DND-41 (cell line): ENCODE data around the gene ELL2.

Experiments used
- ATAC-seq: fragments of 200-7000 bp; cut with Tn5 transposase; 3 replicates; pipeline ENCODE4 v1.9.1; 2021; ENCODE audit warnings: low read depth; ENCODE audit not compliant: insufficient read depth
- DNase-seq: peaks from one replicate; pipeline ENCODE4 v3.0.0-alpha.2; 2020
- H2AFZ ChIP-seq: 2 replicates; pipeline ENCODE4 v1.6.0; 2012; ENCODE audit warnings: low read depth, low read length
- H3K27ac ChIP-seq: 2 replicates; pipeline ENCODE4 v1.5.1; 2012; ENCODE audit warnings: low read length, inconsistent platforms
- H3K27me3 ChIP-seq: fragments of 200-600 bp; sonication (generic); 2 replicates; pipeline ENCODE4 v1.6.0; 2012; ENCODE audit warnings: low read length, mild to moderate bottlenecking, inconsistent platforms; ENCODE audit not compliant: insufficient read depth, poor library complexity
- H3K36me3 ChIP-seq: 2 replicates; pipeline ENCODE4 v1.5.1; 2012; ENCODE audit warnings: low read length, inconsistent platforms; ENCODE audit not compliant: insufficient read depth
- H3K4me1 ChIP-seq: 2 replicates; pipeline ENCODE4 v1.5.1; 2012; ENCODE audit warnings: mild to moderate bottlenecking, low read length; ENCODE audit not compliant: insufficient read depth
- H3K4me2 ChIP-seq: 2 replicates; pipeline ENCODE4 v1.6.0; 2012; ENCODE audit warnings: mild to moderate bottlenecking, moderate library complexity, low read length, inconsistent platforms; ENCODE audit not compliant: insufficient read depth
- H3K4me3 ChIP-seq, 2 experiments: fragments of 200-600 bp in 1 of 2; shearing (Covaris generic) in 1 of 2; 2 replicates each; pipeline ENCODE4 v1.5.1; 2012 to 2016; ENCODE audit warnings: inconsistent platforms in 2 of 2, low read length in 2 of 2, mild to moderate bottlenecking in 2 of 2, low read depth in 1 of 2, moderate library complexity in 1 of 2
- H3K79me2 ChIP-seq: 2 replicates; pipeline ENCODE4 v1.6.0; 2012; ENCODE audit warnings: low read length, inconsistent platforms; ENCODE audit not compliant: insufficient read depth
- H3K9ac ChIP-seq: 2 replicates; pipeline ENCODE4 v1.6.0; 2012; ENCODE audit warnings: low read depth, mild to moderate bottlenecking, inconsistent platforms, low read length, moderate library complexity
- H3K9me3 ChIP-seq: 2 replicates; pipeline ENCODE4 v1.5.1; 2012; ENCODE audit warnings: low read length, moderate library complexity, mild to moderate bottlenecking, inconsistent platforms; ENCODE audit not compliant: insufficient read depth, severe bottlenecking
- H4K20me1 ChIP-seq: 2 replicates; pipeline ENCODE4 v1.6.0; 2012; ENCODE audit warnings: low read length; ENCODE audit not compliant: insufficient read depth
- EZH2 ChIP-seq: IDR thresholded peaks from 3 replicates; pipeline ENCODE4 v1.6.1; 2012; ENCODE audit warnings: borderline replicate concordance, low read depth, mild to moderate bottlenecking, moderate library complexity, low read length, inconsistent platforms; ENCODE audit not compliant: severe bottlenecking
- TF ChIP-seq, protein P1 (sequence below): IDR thresholded peaks from 2 replicates; pipeline ENCODE4 v1.5.1; 2012; ENCODE audit warnings: borderline replicate concordance, low read length, moderate library complexity, mild to moderate bottlenecking; ENCODE audit not compliant: poor library complexity, severe bottlenecking; ENCODE audit errors: extremely low read depth

ELL2 gene

GRCh38 chr5:95976606-95977005, 15.0 kb upstream of the ELL2 start:
- no peaks in the 10 kb centered on the region for H3K27me3 ChIP-seq
- no peak for DNase-seq

GRCh38 chr5:95975703-95976102, 14.1 kb upstream of the ELL2 start:
- no peaks in the 10 kb centered on the region for H3K36me3 ChIP-seq
- no peak for TF ChIP-seq EZH2
- TF ChIP-seq, protein P1, sequence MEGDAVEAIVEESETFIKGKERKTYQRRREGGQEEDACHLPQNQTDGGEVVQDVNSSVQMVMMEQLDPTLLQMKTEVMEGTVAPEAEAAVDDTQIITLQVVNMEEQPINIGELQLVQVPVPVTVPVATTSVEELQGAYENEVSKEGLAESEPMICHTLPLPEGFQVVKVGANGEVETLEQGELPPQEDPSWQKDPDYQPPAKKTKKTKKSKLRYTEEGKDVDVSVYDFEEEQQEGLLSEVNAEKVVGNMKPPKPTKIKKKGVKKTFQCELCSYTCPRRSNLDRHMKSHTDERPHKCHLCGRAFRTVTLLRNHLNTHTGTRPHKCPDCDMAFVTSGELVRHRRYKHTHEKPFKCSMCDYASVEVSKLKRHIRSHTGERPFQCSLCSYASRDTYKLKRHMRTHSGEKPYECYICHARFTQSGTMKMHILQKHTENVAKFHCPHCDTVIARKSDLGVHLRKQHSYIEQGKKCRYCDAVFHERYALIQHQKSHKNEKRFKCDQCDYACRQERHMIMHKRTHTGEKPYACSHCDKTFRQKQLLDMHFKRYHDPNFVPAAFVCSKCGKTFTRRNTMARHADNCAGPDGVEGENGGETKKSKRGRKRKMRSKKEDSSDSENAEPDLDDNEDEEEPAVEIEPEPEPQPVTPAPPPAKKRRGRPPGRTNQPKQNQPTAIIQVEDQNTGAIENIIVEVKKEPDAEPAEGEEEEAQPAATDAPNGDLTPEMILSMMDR: no peak
- ATAC-seq (no peak), DNase-seq (no peak)
- H3K4me2 ChIP-seq: no peak overlapping the region
- no peaks in the 10 kb centered on the region for H3K27me3 ChIP-seq
- H3K27ac ChIP-seq: no peak overlapping the region
- H3K4me1 ChIP-seq: peaks cover 23% of the 10 kb centered on the region
- no peak overlapping the region for H3K9ac ChIP-seq
- no peaks in the 10 kb centered on the region for H3K79me2 ChIP-seq
- no peak overlapping the region for H2AFZ ChIP-seq
- H3K9me3 ChIP-seq: no peaks in the 10 kb centered on the region
- H3K4me3 ChIP-seq: no peak overlapping the region
- H4K20me1 ChIP-seq: no peaks in the 10 kb centered on the region

More at GRCh38 chr5:95976606-95977005, 15.0 kb upstream of the ELL2 start:
- Histone ChIP-seq H3K27ac (no peak overlapping the region), H3K4me2 (no peak overlapping the region), H3K4me3 (no peak overlapping the region), H3K36me3 (no peaks in the 10 kb centered on the region), H4K20me1 (no peaks in the 10 kb centered on the region), H3K9me3 (no peaks in the 10 kb centered on the region), H3K4me1 (peaks cover 23% of the 10 kb centered on the region), H3K9ac (no peak overlapping the region), H3K79me2 (no peaks in the 10 kb centered on the region), H2AFZ (peak overlapping the region; percentile 35; the same call in 1 of the 2 replicates)
- TF ChIP-seq, protein P1: no peak
- TF ChIP-seq EZH2: no peak
- no peak for ATAC-seq

DNA sequence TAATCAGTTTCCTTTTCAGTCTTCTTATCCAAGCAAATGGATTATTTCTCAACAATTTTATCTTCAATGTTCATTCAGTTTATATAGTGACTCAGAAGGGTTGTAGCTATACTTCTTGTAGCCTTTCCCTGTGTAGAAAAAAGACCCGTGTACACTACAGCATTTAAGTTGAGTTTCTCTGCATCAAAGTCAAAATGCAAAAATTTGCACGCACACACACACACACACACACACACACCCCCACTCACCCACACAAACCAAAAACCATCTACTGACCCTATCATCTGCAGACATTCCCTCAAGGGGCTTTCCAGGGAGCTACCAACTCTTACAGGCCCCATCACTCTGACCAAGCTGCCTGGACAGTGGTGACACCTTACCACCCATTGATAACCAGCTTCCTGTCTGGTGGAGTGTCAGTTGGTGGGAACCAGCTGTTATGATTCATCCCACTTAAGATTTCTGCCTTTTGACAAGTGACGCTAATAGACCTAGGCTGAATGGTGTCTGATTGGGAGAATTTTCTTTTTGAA, 12.2 kb upstream of the ELL2 start:
- Histone ChIP-seq H3K9me3 (no peaks in the 10 kb centered on the region), H3K4me2 (no peak overlapping the region), H3K27me3 (no peaks in the 10 kb centered on the region), H2AFZ (no peak overlapping the region), H3K36me3 (no peaks in the 10 kb centered on the region), H3K9ac (no peak overlapping the region), H3K79me2 (no peaks in the 10 kb centered on the region), H3K27ac (peak overlapping the region; percentile 62), H3K4me1 (peaks cover 23% of the 10 kb centered on the region), H4K20me1 (no peaks in the 10 kb centered on the region), H3K4me3 (no peak overlapping the region)
- ATAC-seq (peak; percentile 90), DNase-seq (peak; percentile 58)
- TF ChIP-seq, protein P1: no peak
- no peak for TF ChIP-seq EZH2
